Activated naive CD8-positive, alpha-beta T cell treated with anti-CD3 and anti-CD28 coated beads, Interleukin-2, amount 10 ng/mL, durations not matched to agents 7 days and 5 days (primary cell): ENCODE data around the gene PCED1B. TPM values are rescaled to one million over a fixed set of nuclear protein-coding genes. Genes with fewer than 3 reads are reported as not detected.

ENCODE experiments used
- ATAC-seq: fragments of 150-1000 bp; cut with Tn5 transposase; one replicate; pipeline ENCODE4 v1.10.0; 2021; ENCODE audit warnings: low read depth, moderate library complexity
- POLR2A ChIA-PET: fragments of 350-600 bp; sonication (Branson Sonifier 250); formaldehyde crosslinking; loops from one replicate; lab custom pipeline; 2021; ENCODE audit warnings: antibody characterized with exemption; lab: Charles Lee
- DNase-seq: peaks from one replicate; pipeline ENCODE4 v3.0.0; 2021
- H3K27ac Mint-ChIP-seq: one replicate; pipeline ENCODE4 v1.8.0; 2022; ENCODE audit warnings: mild to moderate bottlenecking, mixed read lengths
- H3K27me3 Mint-ChIP-seq: one replicate; pipeline ENCODE4 v1.8.0; 2022; ENCODE audit warnings: mild to moderate bottlenecking, moderate library complexity, mixed read lengths
- H3K36me3 Mint-ChIP-seq: one replicate; pipeline ENCODE4 v1.8.0; 2021; ENCODE audit warnings: mild to moderate bottlenecking, mixed read lengths
- H3K4me1 Mint-ChIP-seq: one replicate; pipeline ENCODE4 v1.8.0; 2021; ENCODE audit warnings: mixed read lengths
- H3K4me3 Mint-ChIP-seq: one replicate; pipeline ENCODE4 v1.8.0; 2022; ENCODE audit warnings: mild to moderate bottlenecking, moderate library complexity, mixed read lengths
- H3K9me3 Mint-ChIP-seq: one replicate; pipeline ENCODE4 v1.8.0; 2021; ENCODE audit warnings: mixed read lengths
- total RNA-seq, 2 experiments: library from RNA; stranded (reverse); gene quantifications; one replicate each; pipeline ENCODE4 v1.2.3, GENCODE V29; 2021

PCED1B gene
- total RNA-seq, 2 experiments from 2014 or later = 102 to 104 TPM

DNA sequence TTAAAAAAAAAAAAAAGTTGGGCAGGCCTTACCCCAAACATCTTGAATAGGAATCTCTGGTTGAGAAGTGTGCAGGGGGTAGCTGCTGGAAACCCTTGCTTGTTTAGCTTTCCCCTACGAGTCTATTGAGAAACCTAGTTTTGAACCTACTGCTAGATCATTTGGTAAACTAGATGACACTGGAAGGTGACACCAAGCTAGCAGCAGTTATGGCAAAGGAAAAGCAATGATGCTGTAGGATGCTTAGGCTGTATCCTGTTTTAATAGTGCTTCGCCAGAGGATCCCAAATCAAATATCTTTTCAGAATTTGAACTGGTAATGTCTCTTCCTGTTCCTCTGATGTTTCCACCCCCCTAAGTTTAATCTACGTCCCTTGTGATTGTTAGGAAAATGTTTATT is 5.5 kb upstream of the PCED1B start:
- POLR2A ChIA-PET = interaction anchor here (1.3 kb wide), 1 partner anchor 10 kb away, joined by 3 read pairs; no protein-coding TSS in a partner anchor
- Mint-ChIP-seq H3K4me3 (no peak overlapping the region), H3K4me1 (peaks cover 23% of the 10 kb centered on the region), H3K9me3 (no peaks in the 10 kb centered on the region), H3K36me3 (peaks cover 3% of the 10 kb centered on the region), H3K27me3 (no peaks in the 10 kb centered on the region), H3K27ac (no peak overlapping the region)
- no peak for ATAC-seq
- no peak for DNase-seq

DNA sequence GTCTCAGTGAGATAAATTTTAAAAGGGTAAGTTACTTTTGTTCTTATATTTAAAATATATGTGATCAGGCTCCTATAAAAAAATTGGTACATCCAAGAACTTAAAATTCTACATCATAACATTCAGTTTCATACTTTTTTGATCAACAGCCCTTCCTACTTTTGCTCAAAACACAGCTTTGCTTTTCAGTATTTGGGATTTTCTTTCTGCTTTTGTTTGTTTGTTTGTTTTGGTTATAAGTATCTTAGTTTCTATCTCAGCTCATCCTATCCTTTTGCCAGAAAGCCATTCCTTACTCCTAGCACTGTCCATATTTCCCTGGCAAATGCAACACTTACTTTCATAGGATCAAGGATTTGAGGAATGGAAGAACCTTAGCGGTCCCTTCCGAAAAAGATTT is 4.7 kb upstream of the PCED1B start:
- no peak overlapping the region for H3K27ac Mint-ChIP-seq
- POLR2A ChIA-PET = no interaction called here
- peaks cover 23% of the 10 kb centered on the region for H3K4me1 Mint-ChIP-seq
- no peak for DNase-seq
- H3K27me3 Mint-ChIP-seq = no peaks in the 10 kb centered on the region
- peaks cover 3% of the 10 kb centered on the region for H3K36me3 Mint-ChIP-seq
- no peaks in the 10 kb centered on the region for H3K9me3 Mint-ChIP-seq
- H3K4me3 Mint-ChIP-seq = no peak overlapping the region
- ATAC-seq = no peak

- Mint-ChIP-seq H3K4me1 (peaks cover 23% of the 10 kb centered on the region), H3K27me3 (no peaks in the 10 kb centered on the region), H3K36me3 (peaks cover 5% of the 10 kb centered on the region), H3K4me3 (no peak overlapping the region), H3K27ac (no peak overlapping the region), H3K9me3 (no peaks in the 10 kb centered on the region)
- POLR2A ChIA-PET = no interaction called here
- ATAC-seq (no peak), DNase-seq (no peak)
These were observed 4.0 kb upstream of the PCED1B start for GRCh38 chr12:47075192-47076084.

- Mint-ChIP-seq H3K27ac (peak overlapping the region; percentile 18), H3K4me1 (peaks cover 32% of the 10 kb centered on the region), H3K36me3 (peaks cover 9% of the 10 kb centered on the region)
These were observed 2.0 kb upstream of the PCED1B start for GRCh38 chr12:47077206-47078085.

DNA sequence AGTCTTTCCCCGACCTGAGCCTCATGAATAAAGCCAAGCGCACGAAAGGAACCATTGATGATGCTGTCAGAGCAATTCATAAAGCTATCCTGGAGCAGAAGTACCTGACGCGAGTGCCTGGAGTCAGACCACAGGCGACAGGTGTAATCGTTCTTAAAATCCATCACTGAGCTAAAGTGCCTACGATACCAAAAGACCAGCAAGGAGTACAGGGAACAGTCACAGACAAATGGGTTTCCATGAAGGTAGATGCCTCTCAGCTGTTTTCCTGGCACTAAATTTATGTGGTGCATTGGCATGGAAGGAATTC is 1.4 kb upstream of the PCED1B start:
- DNase-seq = no peak
- no peak for ATAC-seq
- Mint-ChIP-seq H3K4me3 (peak overlapping the region; percentile 96), H3K27me3 (no peaks in the 10 kb centered on the region), H3K4me1 (peaks cover 38% of the 10 kb centered on the region), H3K9me3 (no peaks in the 10 kb centered on the region), H3K36me3 (peaks cover 9% of the 10 kb centered on the region), H3K27ac (peak overlapping the region; percentile 18)
- POLR2A ChIA-PET = interaction anchor here (1.4 to 9.1 kb wide), 5 partner anchors 8 to 318 kb away, joined by 3 to 258 read pairs (median 24); no protein-coding TSS in a partner anchor

More at GRCh38 chr12:47077206-47078085, 2.0 kb upstream of the PCED1B start:
- Mint-ChIP-seq H3K4me3 (peak overlapping the region; percentile 96), H3K9me3 (no peaks in the 10 kb centered on the region), H3K27me3 (no peaks in the 10 kb centered on the region)
- POLR2A ChIA-PET = interaction anchor here (3.1 to 9.1 kb wide), 3 partner anchors 115 to 319 kb away, joined by 24 to 258 read pairs (median 57); no protein-coding TSS in a partner anchor
- no peak for DNase-seq
- ATAC-seq = no peak

GRCh38 chr12:47078733-47079467 is 521 bp upstream of the PCED1B start:
- peak; percentile 63 for ATAC-seq
- Mint-ChIP-seq H3K27me3 (no peaks in the 10 kb centered on the region), H3K4me3 (peak overlapping the region; percentile 96), H3K9me3 (no peaks in the 10 kb centered on the region), H3K4me1 (peaks cover 46% of the 10 kb centered on the region), H3K27ac (peak overlapping the region; percentile 93), H3K36me3 (peaks cover 9% of the 10 kb centered on the region)
- peak; percentile 57 for DNase-seq
- POLR2A ChIA-PET = interaction anchor here (0.9 to 9.1 kb wide), 13 partner anchors 9 to 707 kb away, joined by 3 to 258 read pairs (median 5); no protein-coding TSS in a partner anchor

DNA sequence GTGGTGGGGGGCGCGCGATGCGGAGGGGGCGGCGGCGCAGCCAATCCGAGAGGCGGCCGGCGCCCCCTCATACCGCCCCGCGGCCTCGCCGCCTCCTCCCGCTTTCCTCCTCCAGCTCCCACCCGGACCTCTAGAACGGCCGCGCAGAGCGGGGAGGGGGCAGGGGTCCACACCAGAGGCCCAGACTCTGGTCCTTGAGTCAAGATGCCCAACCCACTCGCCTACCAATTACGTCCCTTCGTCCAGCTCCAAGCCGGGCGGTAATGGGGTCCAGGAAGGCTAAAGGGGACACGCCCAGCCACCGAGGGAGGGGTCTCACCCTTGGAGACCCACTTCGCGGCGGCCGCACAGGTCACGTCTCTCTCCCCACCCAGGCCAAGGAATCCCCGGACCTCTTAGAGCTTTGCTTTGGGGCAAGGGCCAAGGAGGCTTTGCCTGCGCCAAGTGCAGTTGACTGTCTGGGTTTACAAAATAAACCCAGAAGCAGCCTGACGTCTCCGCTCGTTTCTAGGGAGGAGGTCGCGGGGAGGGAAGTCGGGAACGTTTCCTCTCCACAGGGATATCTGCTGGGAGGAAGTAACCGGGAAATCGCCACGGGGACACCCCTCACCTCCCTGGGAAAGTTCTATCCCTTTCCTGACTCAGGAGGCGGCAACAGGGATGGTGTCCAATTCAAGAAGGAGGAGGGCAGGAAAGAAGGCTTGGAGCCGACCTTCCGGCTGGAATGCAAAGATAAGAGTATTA is 732 bp downstream of the PCED1B start:
- ATAC-seq (peak; percentile 34), DNase-seq (peak; percentile 67)
- H3K27me3 Mint-ChIP-seq = no peaks in the 10 kb centered on the region
- peaks cover 57% of the 10 kb centered on the region for H3K4me1 Mint-ChIP-seq
- peaks cover 9% of the 10 kb centered on the region for H3K36me3 Mint-ChIP-seq
- H3K9me3 Mint-ChIP-seq = no peaks in the 10 kb centered on the region
- POLR2A ChIA-PET = interaction anchor here (0.6 to 9.1 kb wide), 16 partner anchors 10 to 708 kb away, joined by 3 to 258 read pairs (median 5); no protein-coding TSS in a partner anchor
- H3K4me3 Mint-ChIP-seq = peak overlapping the region; percentile 92
- peak overlapping the region; percentile 92 for H3K27ac Mint-ChIP-seq

DNA sequence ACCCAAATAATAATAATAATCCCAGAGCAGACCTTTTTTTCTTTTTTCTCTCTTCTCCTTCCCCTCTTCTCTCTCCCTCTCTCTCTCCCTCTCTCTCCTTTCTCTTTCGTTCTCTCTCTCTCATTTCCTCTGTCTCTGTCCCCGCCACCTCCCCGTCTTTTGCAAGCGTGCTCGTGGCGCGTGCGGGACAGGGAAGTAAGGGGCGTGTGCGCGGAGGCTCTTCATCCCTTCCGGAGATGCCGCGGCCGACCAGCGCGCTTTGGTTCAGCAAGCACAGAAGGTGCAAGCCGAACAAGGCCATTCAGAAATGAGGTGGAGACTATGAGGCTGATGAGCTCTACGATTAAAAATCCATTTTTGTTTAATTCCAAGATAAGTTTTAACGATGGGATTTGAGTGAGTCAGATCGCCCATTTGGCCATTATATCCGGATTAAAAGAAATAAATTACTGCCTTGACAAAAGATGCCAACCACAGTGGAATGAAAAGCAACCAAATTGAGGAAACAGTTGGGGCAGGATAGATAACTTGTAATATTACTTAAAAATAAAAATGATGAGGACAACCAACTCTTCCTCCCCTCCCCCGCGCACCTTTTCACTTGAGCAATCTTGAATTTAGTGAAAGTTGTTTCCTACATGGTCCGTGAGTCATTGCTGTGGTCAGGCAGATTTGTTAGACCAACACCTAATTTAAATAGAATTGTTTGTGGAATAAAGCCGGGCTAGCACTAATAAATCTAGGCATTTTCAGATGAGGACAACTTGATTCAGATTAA is 1.5 kb downstream of the PCED1B start:
- Mint-ChIP-seq H3K36me3 (peaks cover 9% of the 10 kb centered on the region), H3K9me3 (no peaks in the 10 kb centered on the region), H3K4me1 (peaks cover 62% of the 10 kb centered on the region), H3K27me3 (no peaks in the 10 kb centered on the region), H3K4me3 (peak overlapping the region; percentile 92), H3K27ac (peak overlapping the region; percentile 92)
- DNase-seq = peak; percentile 65
- POLR2A ChIA-PET = interaction anchor here (0.8 to 9.1 kb wide), 8 partner anchors 112 to 310 kb away, joined by 3 to 258 read pairs (median 4); no protein-coding TSS in a partner anchor
- ATAC-seq = peak; percentile 38

DNA sequence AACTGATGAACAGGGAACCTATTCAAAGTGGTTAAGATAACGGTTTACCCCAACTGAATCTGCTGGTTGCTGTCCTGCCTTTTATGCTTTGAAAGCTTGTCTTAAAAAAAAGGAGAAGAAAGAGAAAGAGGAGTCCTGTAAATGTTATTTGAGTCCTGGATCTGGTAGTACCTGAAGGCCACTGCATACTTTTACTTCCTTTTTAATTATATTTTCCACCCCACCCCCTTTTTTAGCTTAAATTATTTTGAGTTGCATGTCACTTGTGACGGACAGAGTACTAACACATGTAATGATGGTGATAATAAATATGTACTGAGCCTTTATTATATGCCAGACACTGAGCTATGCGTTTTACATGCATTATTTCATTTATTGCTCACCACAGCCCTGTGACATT is 2.9 kb downstream of the PCED1B start:
- POLR2A ChIA-PET = interaction anchor here (0.6 to 9.1 kb wide), 6 partner anchors 13 to 315 kb away, joined by 4 to 258 read pairs (median 5); no protein-coding TSS in a partner anchor
- ATAC-seq (no peak), DNase-seq (no peak)
- no peaks in the 10 kb centered on the region for H3K9me3 Mint-ChIP-seq
- peak overlapping the region; percentile 23 for H3K4me3 Mint-ChIP-seq
- no peaks in the 10 kb centered on the region for H3K27me3 Mint-ChIP-seq
- peaks cover 61% of the 10 kb centered on the region for H3K4me1 Mint-ChIP-seq
- H3K27ac Mint-ChIP-seq = peak overlapping the region; percentile 92
- peaks cover 8% of the 10 kb centered on the region for H3K36me3 Mint-ChIP-seq

DNA sequence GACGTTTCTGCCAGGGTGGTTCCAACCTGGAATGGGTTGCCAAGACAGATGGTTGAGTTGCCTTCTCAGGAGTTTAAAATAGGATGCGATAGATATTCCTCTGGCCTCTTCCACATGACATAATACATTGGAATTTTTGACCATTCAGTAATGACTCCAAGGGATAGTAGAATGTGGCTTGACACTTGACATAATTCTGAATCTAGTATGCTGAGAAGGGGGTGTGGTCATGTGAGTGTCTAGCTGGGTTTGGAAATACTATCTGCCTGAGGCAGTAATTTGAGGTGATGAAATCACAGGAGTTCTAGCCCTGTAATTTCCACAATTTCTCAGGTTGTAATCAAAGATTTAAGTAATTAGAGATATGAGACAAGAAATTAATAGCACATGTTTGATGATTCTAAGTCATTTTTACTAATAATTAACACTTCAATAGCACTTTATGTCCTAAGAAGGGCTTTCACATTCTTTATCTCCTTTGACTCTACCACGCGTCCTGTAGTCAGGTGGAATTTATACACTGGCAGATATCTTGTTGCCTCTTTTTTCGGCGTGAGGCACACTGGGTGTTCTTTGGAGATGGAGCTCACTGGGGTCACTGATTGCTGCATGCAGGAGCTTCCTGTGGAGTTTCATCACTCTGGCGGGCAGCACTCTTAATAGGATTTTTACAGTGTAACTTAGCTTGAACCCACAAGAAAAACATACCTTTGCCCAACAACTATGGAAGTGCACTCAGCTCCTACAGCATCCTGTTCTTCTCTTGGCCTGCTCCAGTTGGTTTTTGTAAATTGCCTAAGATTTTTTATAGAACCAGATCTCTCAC is 3.6 kb downstream of the PCED1B start:
- POLR2A ChIA-PET = interaction anchor here (0.6 to 9.1 kb wide), 8 partner anchors 9 to 741 kb away, joined by 3 to 258 read pairs (median 5); no protein-coding TSS in a partner anchor
- DNase-seq = no peak
- H3K4me1 Mint-ChIP-seq = peaks cover 54% of the 10 kb centered on the region
- ATAC-seq = no peak
- peak overlapping the region; percentile 4 for H3K4me3 Mint-ChIP-seq
- H3K9me3 Mint-ChIP-seq = no peaks in the 10 kb centered on the region
- H3K36me3 Mint-ChIP-seq = peaks cover 6% of the 10 kb centered on the region
- H3K27ac Mint-ChIP-seq = peak overlapping the region; percentile 10
- H3K27me3 Mint-ChIP-seq = no peaks in the 10 kb centered on the region

DNA sequence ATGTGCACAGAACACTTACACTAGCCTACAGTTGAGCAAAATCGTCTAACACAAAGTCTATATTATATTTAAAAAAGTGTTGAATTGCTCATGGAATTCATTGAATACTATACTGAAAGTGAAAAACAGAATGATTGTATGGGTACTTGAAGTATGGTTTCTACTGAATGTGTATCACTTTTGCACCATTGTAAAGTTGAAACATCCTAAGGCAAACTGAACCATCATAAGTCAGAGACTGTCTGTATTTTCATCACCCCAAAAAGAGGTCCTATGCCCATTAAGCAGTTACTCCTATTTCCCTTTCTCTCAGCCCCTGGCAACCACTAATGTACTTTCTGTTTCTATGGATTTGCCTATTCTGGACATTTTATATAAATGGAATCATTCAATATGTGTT is 4.8 kb downstream of the PCED1B start:
- POLR2A ChIA-PET = interaction anchor here (1.0 to 9.1 kb wide), 2 partner anchors 11 to 129 kb away, joined by 3 to 258 read pairs; no protein-coding TSS in a partner anchor
- peak overlapping the region; percentile 66 for H3K4me3 Mint-ChIP-seq
- no peak for ATAC-seq
- peak overlapping the region; percentile 74 for H3K27ac Mint-ChIP-seq
- no peaks in the 10 kb centered on the region for H3K9me3 Mint-ChIP-seq
- H3K4me1 Mint-ChIP-seq = peaks cover 49% of the 10 kb centered on the region
- no peak for DNase-seq
- H3K36me3 Mint-ChIP-seq = peaks cover 6% of the 10 kb centered on the region
- no peaks in the 10 kb centered on the region for H3K27me3 Mint-ChIP-seq
